Fibroblast of lung (primary cell): ENCODE results near the gene FBLN1.

Experiments used
- EZH2 ChIP-seq: IDR thresholded peaks from 2 replicates; pipeline ENCODE4 v1.5.1; 2012; ENCODE audit warnings: low read length, control low read depth, mild to moderate bottlenecking; ENCODE audit errors: missing control alignments
- TF ChIP-seq, protein P1 (sequence below), 2 donors: IDR thresholded peaks in 1 of 2; conservative IDR thresholded peaks in 1 of 2; 1 replicate in 1 of 2; 2 replicates in 1 of 2; pipeline ENCODE4 v1.5.1; 2011 to 2012; ENCODE audit warnings: low read length in 2 of 2, control low read depth in 1 of 2, inconsistent platforms in 1 of 2, low read depth in 1 of 2, mild to moderate bottlenecking in 1 of 2

DNA sequence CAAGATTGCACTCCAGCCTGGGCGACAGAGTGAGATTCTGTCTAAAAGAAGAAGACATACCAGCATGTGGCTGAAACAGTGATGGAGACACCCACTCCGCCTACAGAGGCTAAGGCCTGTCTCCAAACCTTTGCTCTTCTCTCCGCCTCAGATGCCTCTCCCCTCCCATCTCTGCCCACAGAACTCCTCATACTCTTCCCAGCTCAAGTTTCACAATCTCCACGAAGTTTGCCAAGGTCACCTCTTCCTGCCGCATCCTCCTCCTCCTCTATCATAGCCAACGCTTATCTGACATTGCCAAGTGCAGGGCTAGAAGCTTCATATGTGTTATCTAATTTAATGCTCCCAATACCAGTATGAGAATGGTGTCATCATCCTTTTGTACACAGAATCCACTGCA is 25.9 kb upstream of the FBLN1 start:
- TF ChIP-seq, protein P1, sequence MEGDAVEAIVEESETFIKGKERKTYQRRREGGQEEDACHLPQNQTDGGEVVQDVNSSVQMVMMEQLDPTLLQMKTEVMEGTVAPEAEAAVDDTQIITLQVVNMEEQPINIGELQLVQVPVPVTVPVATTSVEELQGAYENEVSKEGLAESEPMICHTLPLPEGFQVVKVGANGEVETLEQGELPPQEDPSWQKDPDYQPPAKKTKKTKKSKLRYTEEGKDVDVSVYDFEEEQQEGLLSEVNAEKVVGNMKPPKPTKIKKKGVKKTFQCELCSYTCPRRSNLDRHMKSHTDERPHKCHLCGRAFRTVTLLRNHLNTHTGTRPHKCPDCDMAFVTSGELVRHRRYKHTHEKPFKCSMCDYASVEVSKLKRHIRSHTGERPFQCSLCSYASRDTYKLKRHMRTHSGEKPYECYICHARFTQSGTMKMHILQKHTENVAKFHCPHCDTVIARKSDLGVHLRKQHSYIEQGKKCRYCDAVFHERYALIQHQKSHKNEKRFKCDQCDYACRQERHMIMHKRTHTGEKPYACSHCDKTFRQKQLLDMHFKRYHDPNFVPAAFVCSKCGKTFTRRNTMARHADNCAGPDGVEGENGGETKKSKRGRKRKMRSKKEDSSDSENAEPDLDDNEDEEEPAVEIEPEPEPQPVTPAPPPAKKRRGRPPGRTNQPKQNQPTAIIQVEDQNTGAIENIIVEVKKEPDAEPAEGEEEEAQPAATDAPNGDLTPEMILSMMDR (conservative IDR thresholded peaks at IDR 0.05 in 1 of 2, IDR thresholded peaks at IDR 0.05 in 1 of 2; ENCODE audit: low read depth in 1 of 2, low read length in 2 of 2), result no peak
- no peak for TF ChIP-seq EZH2
